ENCODE data around the gene LPP. TPM values are rescaled to one million over a fixed set of nuclear protein-coding genes. Genes with fewer than 3 reads are reported as not detected.

LPP gene
- total RNA-seq, 6 experiments from 2014 or later: 84.1 to 121 (median 102) TPM

GRCh38 chr3:188526057-188526456 is 372.1 kb downstream of the LPP start:
- H3K9me3 Mint-ChIP-seq: no peaks in the 10 kb centered on the region
- no peak overlapping the region for H3K4me3 Mint-ChIP-seq
- peak; percentile 22 for DNase-seq
- TF ChIP-seq, protein P1, sequence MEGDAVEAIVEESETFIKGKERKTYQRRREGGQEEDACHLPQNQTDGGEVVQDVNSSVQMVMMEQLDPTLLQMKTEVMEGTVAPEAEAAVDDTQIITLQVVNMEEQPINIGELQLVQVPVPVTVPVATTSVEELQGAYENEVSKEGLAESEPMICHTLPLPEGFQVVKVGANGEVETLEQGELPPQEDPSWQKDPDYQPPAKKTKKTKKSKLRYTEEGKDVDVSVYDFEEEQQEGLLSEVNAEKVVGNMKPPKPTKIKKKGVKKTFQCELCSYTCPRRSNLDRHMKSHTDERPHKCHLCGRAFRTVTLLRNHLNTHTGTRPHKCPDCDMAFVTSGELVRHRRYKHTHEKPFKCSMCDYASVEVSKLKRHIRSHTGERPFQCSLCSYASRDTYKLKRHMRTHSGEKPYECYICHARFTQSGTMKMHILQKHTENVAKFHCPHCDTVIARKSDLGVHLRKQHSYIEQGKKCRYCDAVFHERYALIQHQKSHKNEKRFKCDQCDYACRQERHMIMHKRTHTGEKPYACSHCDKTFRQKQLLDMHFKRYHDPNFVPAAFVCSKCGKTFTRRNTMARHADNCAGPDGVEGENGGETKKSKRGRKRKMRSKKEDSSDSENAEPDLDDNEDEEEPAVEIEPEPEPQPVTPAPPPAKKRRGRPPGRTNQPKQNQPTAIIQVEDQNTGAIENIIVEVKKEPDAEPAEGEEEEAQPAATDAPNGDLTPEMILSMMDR (IDR thresholded peaks at IDR 0.05): peak; percentile 41
- peaks cover 53% of the 10 kb centered on the region for H3K36me3 Mint-ChIP-seq (ENCODE audit: low read depth)
- peak overlapping the region; percentile 51; the same call in 1 of the 2 replicates for H3K27ac Mint-ChIP-seq
- H3K4me1 Mint-ChIP-seq (ENCODE audit: low read depth): peaks cover 71% of the 10 kb centered on the region
- no peaks in the 10 kb centered on the region for H3K27me3 Mint-ChIP-seq (ENCODE audit: insufficient read depth)

DNA sequence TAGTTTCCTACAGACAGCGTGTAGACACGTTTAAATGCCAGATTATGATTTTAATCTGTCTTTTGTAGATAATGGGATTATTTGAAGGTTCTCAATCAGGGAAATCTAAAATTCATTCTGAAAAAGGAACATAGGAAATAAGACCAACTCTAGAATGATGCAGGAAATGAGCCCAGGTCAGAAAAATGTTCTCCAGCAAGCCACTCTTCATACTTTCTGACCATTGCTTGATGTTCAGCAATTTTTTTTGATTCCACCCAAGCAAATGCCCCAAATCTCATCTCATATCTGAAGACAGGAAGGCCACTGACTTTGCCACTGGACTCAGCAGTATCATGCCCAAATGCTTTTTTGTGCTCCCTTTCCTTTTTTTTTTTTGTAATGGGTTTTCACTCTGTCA is 373.4 kb downstream of the LPP start:
- DNase-seq: no peak
- Mint-ChIP-seq H3K36me3 (ENCODE audit: low read depth) (peaks cover 53% of the 10 kb centered on the region), H3K4me1 (ENCODE audit: low read depth) (peaks cover 81% of the 10 kb centered on the region), H3K27me3 (ENCODE audit: insufficient read depth) (no peaks in the 10 kb centered on the region), H3K4me3 (peak overlapping the region; percentile 26; the same call in 1 of the 2 replicates), H3K27ac (peak overlapping the region; percentile 51), H3K9me3 (no peaks in the 10 kb centered on the region)
- TF ChIP-seq, protein P1 (IDR thresholded peaks at IDR 0.05): no peak

- no peak overlapping the region for H3K4me3 Mint-ChIP-seq
- no peak for DNase-seq
- TF ChIP-seq, protein P1 (IDR thresholded peaks at IDR 0.05): no peak
- H3K27ac Mint-ChIP-seq: no peak overlapping the region
- H3K36me3 Mint-ChIP-seq (ENCODE audit: low read depth): peaks cover 53% of the 10 kb centered on the region
- H3K4me1 Mint-ChIP-seq (ENCODE audit: low read depth): peaks cover 91% of the 10 kb centered on the region
- no peaks in the 10 kb centered on the region for H3K9me3 Mint-ChIP-seq
- no peaks in the 10 kb centered on the region for H3K27me3 Mint-ChIP-seq (ENCODE audit: insufficient read depth)
Measured at GRCh38 chr3:188528396-188528795, 374.4 kb downstream of the LPP start.

- peak overlapping the region; percentile 0; the same call in 1 of the 2 replicates for H3K27ac Mint-ChIP-seq
- TF ChIP-seq, protein P1 (IDR thresholded peaks at IDR 0.05): no peak
Measured at GRCh38 chr3:188529228-188529627, 375.3 kb downstream of the LPP start.

DNA sequence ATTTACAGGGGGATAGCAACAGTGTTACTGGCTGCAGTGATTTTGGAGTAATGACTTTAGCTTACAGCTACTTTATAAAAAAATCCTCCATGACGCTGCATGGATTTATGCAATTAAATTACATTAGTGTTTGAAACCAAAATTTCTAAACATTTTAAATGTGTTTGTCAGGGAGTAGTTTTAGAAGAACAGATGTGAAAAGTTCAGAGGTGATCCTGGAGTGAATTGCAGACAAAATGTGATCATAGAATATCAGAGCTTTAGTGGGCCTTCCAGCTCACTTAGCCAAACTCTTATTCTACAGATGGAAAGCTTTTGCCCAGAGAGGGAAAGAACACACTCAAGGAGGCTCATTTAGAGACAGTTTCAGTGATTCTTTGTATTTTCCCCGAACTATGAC is 376.3 kb downstream of the LPP start:
- no peaks in the 10 kb centered on the region for H3K27me3 Mint-ChIP-seq (ENCODE audit: insufficient read depth)
- H3K36me3 Mint-ChIP-seq (ENCODE audit: low read depth): peaks cover 35% of the 10 kb centered on the region
- peaks cover 97% of the 10 kb centered on the region for H3K4me1 Mint-ChIP-seq (ENCODE audit: low read depth)
- no peak overlapping the region for H3K4me3 Mint-ChIP-seq
- DNase-seq: no peak
- TF ChIP-seq, protein P1 (IDR thresholded peaks at IDR 0.05): no peak
- no peaks in the 10 kb centered on the region for H3K9me3 Mint-ChIP-seq
- no peak overlapping the region for H3K27ac Mint-ChIP-seq

More at GRCh38 chr3:188529228-188529627, 375.3 kb downstream of the LPP start:
- peak; percentile 10 for DNase-seq
- H3K36me3 Mint-ChIP-seq (ENCODE audit: low read depth): peaks cover 45% of the 10 kb centered on the region
- no peaks in the 10 kb centered on the region for H3K27me3 Mint-ChIP-seq (ENCODE audit: insufficient read depth)
- no peaks in the 10 kb centered on the region for H3K9me3 Mint-ChIP-seq
- H3K4me1 Mint-ChIP-seq (ENCODE audit: low read depth): peaks cover 91% of the 10 kb centered on the region
- H3K4me3 Mint-ChIP-seq: no peak overlapping the region; the same call in 1 of the 2 replicates

Measured in HFFc6 (cell line).